ENCODE results near the gene DNAJC15.

Gene DNAJC15

DNA sequence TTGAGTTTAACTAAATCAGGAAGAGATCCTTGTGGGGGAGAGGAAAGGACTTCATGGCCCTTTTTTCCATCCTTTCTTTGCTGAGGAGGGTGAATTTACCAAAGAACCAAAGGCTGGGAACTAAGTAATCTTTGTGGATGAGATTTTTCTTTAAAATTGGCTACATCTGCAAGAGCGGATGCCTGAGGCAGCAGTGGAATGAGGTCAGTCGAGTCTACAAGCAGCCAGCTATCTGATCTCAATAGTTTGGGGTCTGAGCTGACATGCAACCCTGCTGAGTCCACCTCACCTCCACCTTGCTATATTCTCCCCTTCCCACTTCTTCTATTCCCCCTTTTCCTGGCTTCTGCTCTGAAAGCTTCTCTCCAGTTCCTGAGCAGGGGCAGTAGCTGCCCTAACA lies 3.6 kb upstream of the DNAJC15 start:
- no peak for DNase-seq (ENCODE audit: low read depth, low spot score)
- H3K4me1 ChIP-seq (ENCODE audit: insufficient read depth, insufficient read length), result no peaks in the 10 kb centered on the region
- H3K9me3 ChIP-seq (ENCODE audit: insufficient read depth, low read length), result no peaks in the 10 kb centered on the region
- no peaks in the 10 kb centered on the region for H3K36me3 ChIP-seq (ENCODE audit: insufficient read depth, insufficient read length, low read length)
- no peak overlapping the region for H3K9ac ChIP-seq (ENCODE audit: insufficient read length, low read depth)
- H3K27me3 ChIP-seq (ENCODE audit: insufficient read depth, insufficient read length), result no peaks in the 10 kb centered on the region
- TF ChIP-seq YY1 (IDR thresholded peaks at IDR 0.05; ENCODE audit: insufficient read depth, insufficient read length) (no peak), ZNF274 (IDR thresholded peaks at IDR 0.05; ENCODE audit: low read depth, low read length) (no peak), SUZ12 (IDR thresholded peaks at IDR 0.05; ENCODE audit: extremely low read depth, insufficient read depth, insufficient read length) (no peak)
- H3K4me3 ChIP-seq (ENCODE audit: insufficient read length, low read depth), result no peak overlapping the region

DNA sequence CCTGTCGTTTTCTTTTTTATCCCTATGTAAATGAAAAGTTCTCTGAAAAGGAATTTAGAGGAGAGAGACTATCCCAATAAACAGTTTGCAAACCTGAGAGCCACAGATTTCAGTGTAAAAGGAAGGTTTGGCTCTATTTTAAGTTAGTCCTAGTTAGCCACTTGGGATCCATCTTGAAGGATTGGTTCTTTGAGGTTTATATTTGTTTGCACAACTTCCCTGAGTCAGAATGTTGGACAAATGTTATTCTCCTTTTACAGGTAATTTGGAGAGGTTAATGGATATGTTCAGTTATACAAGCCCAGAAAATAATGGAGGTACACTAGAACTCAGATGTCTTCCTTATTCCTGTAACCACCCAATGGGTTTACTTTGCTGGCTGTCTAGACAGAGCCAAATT lies 2.6 kb upstream of the DNAJC15 start:
- no peak for DNase-seq (ENCODE audit: low read depth, low spot score)
- Histone ChIP-seq H3K36me3 (ENCODE audit: insufficient read depth, insufficient read length, low read length) (no peaks in the 10 kb centered on the region), H3K4me1 (ENCODE audit: insufficient read depth, insufficient read length) (no peaks in the 10 kb centered on the region), H3K9me3 (ENCODE audit: insufficient read depth, low read length) (no peaks in the 10 kb centered on the region), H3K9ac (ENCODE audit: insufficient read length, low read depth) (no peak overlapping the region), H3K27me3 (ENCODE audit: insufficient read depth, insufficient read length) (no peaks in the 10 kb centered on the region), H3K4me3 (ENCODE audit: insufficient read length, low read depth) (no peak overlapping the region)
- no peak for TF ChIP-seq ZNF274 (IDR thresholded peaks at IDR 0.05; ENCODE audit: low read depth, low read length)
- TF ChIP-seq YY1 (IDR thresholded peaks at IDR 0.05; ENCODE audit: insufficient read depth, insufficient read length), result no peak
- TF ChIP-seq SUZ12 (IDR thresholded peaks at IDR 0.05; ENCODE audit: extremely low read depth, insufficient read depth, insufficient read length), result no peak

DNA sequence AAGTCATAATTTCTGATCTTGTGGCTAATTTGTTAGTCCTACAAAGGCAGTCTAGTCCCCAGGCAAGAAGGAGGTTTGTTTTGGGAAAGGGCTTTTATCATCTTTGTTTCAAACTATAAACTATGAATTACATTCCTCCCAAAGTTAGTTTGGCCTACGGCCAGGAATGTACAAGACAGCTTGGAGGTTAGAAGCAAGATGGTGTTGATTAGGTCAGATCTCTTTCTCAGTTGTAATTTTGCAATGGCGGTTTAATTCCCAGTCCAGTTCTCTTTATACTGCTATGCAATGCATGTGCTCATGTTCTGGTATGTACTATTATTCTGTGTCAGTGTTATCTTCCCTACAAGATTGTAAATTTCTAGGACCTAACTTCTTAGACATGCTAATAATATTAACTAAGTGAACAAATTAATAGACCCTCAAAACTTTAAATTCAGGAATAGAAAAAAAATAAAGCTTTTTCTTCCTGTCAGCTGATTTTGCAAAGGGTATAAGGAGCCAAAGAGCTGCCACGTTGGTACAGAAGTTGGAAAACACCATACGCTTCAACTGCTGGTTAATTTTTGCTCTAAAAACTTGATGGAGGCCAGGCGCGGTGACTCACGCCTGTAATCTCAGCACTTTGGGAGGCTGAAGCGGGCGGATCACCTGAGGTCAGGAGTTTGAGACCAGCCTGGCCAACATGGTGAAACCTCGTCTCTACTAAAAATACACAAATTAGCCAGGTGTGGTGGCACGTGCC lies 1.3 kb upstream of the DNAJC15 start:
- Histone ChIP-seq H3K9ac (ENCODE audit: insufficient read length, low read depth) (no peak overlapping the region), H3K9me3 (ENCODE audit: insufficient read depth, low read length) (no peaks in the 10 kb centered on the region), H3K27me3 (ENCODE audit: insufficient read depth, insufficient read length) (no peaks in the 10 kb centered on the region), H3K36me3 (ENCODE audit: insufficient read depth, insufficient read length, low read length) (no peaks in the 10 kb centered on the region), H3K4me3 (ENCODE audit: insufficient read length, low read depth) (no peak overlapping the region), H3K4me1 (ENCODE audit: insufficient read depth, insufficient read length) (no peaks in the 10 kb centered on the region)
- no peak for DNase-seq (ENCODE audit: low read depth, low spot score)
- TF ChIP-seq YY1 (IDR thresholded peaks at IDR 0.05; ENCODE audit: insufficient read depth, insufficient read length) (no peak), SUZ12 (IDR thresholded peaks at IDR 0.05; ENCODE audit: extremely low read depth, insufficient read depth, insufficient read length) (no peak), ZNF274 (IDR thresholded peaks at IDR 0.05; ENCODE audit: low read depth, low read length) (no peak)

DNA sequence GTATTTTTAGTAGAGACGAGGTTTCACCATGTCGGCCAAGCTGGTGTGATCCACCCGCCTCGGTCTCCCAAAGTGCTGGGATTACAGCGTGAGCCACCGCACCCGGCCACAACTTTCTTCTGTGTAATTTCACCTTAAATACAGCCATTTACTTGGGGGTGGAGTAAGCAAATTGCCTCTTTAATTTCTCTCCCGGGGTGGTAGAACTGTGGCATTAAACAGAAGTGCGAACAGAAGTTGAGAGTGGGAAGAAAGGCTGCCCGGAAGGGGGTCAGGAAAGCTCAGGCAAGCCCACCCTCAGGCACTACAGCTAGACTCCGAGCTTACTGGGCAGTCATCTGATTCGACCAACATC lies 475 bp upstream of the DNAJC15 start:
- Histone ChIP-seq H3K4me3 (ENCODE audit: insufficient read length, low read depth) (no peak overlapping the region), H3K36me3 (ENCODE audit: insufficient read depth, insufficient read length, low read length) (no peaks in the 10 kb centered on the region), H3K9ac (ENCODE audit: insufficient read length, low read depth) (no peak overlapping the region), H3K27me3 (ENCODE audit: insufficient read depth, insufficient read length) (no peaks in the 10 kb centered on the region), H3K4me1 (ENCODE audit: insufficient read depth, insufficient read length) (no peaks in the 10 kb centered on the region), H3K9me3 (ENCODE audit: insufficient read depth, low read length) (no peaks in the 10 kb centered on the region)
- DNase-seq (ENCODE audit: low read depth, low spot score), result no peak
- TF ChIP-seq SUZ12 (IDR thresholded peaks at IDR 0.05; ENCODE audit: extremely low read depth, insufficient read depth, insufficient read length), result no peak
- TF ChIP-seq ZNF274 (IDR thresholded peaks at IDR 0.05; ENCODE audit: low read depth, low read length), result no peak
- TF ChIP-seq YY1 (IDR thresholded peaks at IDR 0.05; ENCODE audit: insufficient read depth, insufficient read length), result no peak

DNA sequence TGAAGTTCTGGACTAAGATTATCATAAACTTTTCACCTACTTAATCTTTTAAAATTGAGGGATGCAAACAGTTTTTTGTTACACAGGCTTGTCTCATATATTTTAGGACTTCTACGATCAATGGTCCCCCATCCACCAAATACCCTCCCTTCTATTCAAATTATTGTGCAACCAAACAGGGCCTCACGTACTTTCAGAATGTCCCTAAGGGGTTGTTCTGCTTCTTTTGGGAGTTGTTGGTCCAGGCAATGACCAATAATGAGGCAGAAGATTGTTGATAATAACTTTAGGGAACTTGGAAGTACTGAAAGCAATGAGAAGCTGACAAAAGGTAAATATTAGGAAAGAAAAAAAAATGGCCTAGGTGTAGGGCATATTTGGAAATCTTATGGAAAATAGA lies 2.9 kb downstream of the DNAJC15 start:
- H3K36me3 ChIP-seq (ENCODE audit: insufficient read depth, insufficient read length, low read length), result no peaks in the 10 kb centered on the region
- no peak for DNase-seq (ENCODE audit: low read depth, low spot score)
- TF ChIP-seq YY1 (IDR thresholded peaks at IDR 0.05; ENCODE audit: insufficient read depth, insufficient read length) (no peak), SUZ12 (IDR thresholded peaks at IDR 0.05; ENCODE audit: extremely low read depth, insufficient read depth, insufficient read length) (no peak), ZNF274 (IDR thresholded peaks at IDR 0.05; ENCODE audit: low read depth, low read length) (no peak)
- H3K9ac ChIP-seq (ENCODE audit: insufficient read length, low read depth), result no peak overlapping the region
- no peaks in the 10 kb centered on the region for H3K27me3 ChIP-seq (ENCODE audit: insufficient read depth, insufficient read length)
- H3K4me3 ChIP-seq (ENCODE audit: insufficient read length, low read depth), result no peak overlapping the region
- no peaks in the 10 kb centered on the region for H3K4me1 ChIP-seq (ENCODE audit: insufficient read depth, insufficient read length)
- H3K9me3 ChIP-seq (ENCODE audit: insufficient read depth, low read length), result no peaks in the 10 kb centered on the region

DNA sequence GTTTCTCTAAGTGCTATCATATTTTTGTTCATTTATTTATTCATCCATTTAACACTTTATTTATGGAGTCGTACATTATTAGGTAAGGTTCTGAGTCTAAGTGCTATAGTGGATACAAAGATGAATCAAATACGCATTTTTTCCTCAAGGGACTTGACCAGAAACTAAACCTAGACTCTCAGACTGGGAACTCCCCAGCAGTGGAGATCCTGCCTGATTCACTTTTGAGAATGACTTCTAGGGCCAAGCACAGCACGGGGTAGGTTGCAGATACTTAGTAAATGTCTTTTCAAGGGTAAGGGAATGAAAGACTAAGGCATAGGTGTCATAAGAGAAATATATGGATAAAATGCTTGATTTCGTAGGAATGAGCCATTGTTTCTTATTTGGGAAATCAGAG lies 7.2 kb downstream of the DNAJC15 start:
- DNase-seq (ENCODE audit: low read depth, low spot score), result no peak
- no peaks in the 10 kb centered on the region for H3K9me3 ChIP-seq (ENCODE audit: insufficient read depth, low read length)
- H3K4me1 ChIP-seq (ENCODE audit: insufficient read depth, insufficient read length), result no peaks in the 10 kb centered on the region
- no peak overlapping the region for H3K9ac ChIP-seq (ENCODE audit: insufficient read length, low read depth)
- TF ChIP-seq YY1 (IDR thresholded peaks at IDR 0.05; ENCODE audit: insufficient read depth, insufficient read length), result no peak
- TF ChIP-seq ZNF274 (IDR thresholded peaks at IDR 0.05; ENCODE audit: low read depth, low read length), result no peak
- TF ChIP-seq SUZ12 (IDR thresholded peaks at IDR 0.05; ENCODE audit: extremely low read depth, insufficient read depth, insufficient read length), result no peak
- no peaks in the 10 kb centered on the region for H3K36me3 ChIP-seq (ENCODE audit: insufficient read depth, insufficient read length, low read length)
- H3K27me3 ChIP-seq (ENCODE audit: insufficient read depth, insufficient read length), result no peaks in the 10 kb centered on the region
- H3K4me3 ChIP-seq (ENCODE audit: insufficient read length, low read depth), result no peak overlapping the region

DNA sequence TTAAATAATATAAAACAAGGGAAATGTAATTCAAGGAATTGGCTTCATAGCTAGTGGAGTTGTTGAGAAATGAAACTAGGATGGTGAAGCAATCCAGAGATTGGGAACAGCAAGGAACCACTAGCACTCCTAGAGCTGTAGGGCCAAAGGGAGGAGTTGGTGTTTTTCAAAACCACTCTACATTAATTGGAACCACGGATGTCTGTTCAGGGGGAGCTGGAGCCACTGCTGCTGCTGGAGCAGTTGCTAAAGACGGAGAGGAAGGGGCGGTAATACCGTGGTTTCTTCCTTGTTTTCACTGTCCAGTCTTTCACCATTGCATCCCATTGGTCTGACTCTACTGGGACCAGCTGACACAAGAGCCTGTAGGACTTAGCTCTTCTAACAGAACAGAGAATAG lies 8.5 kb downstream of the DNAJC15 start:
- no peaks in the 10 kb centered on the region for H3K4me1 ChIP-seq (ENCODE audit: insufficient read depth, insufficient read length)
- no peak for DNase-seq (ENCODE audit: low read depth, low spot score)
- no peaks in the 10 kb centered on the region for H3K36me3 ChIP-seq (ENCODE audit: insufficient read depth, insufficient read length, low read length)
- H3K27me3 ChIP-seq (ENCODE audit: insufficient read depth, insufficient read length), result no peaks in the 10 kb centered on the region
- no peak overlapping the region for H3K9ac ChIP-seq (ENCODE audit: insufficient read length, low read depth)
- no peak for TF ChIP-seq SUZ12 (IDR thresholded peaks at IDR 0.05; ENCODE audit: extremely low read depth, insufficient read depth, insufficient read length)
- no peak for TF ChIP-seq ZNF274 (IDR thresholded peaks at IDR 0.05; ENCODE audit: low read depth, low read length)
- TF ChIP-seq YY1 (IDR thresholded peaks at IDR 0.05; ENCODE audit: insufficient read depth, insufficient read length), result no peak
- no peaks in the 10 kb centered on the region for H3K9me3 ChIP-seq (ENCODE audit: insufficient read depth, low read length)
- H3K4me3 ChIP-seq (ENCODE audit: insufficient read length, low read depth), result no peak overlapping the region
